ENCODE data around the gene PARD3B. TPM values are rescaled to one million over a fixed set of nuclear protein-coding genes. Genes with fewer than 3 reads are reported as not detected.

The PARD3B gene
- total and polyA plus RNA-seq, 2 of the 8 experiments (the other 6 are each of a cell fraction or from before 2014, with no cell fraction given) = 1.2 to 5.7 TPM

- TF ChIP-seq BCL11A (IDR thresholded peaks at IDR 0.05; ENCODE audit: low read depth in 2 of 2, low read length in 2 of 2) = no peak
Measured at GRCh38 chr2:205499006-205499405, 953.7 kb downstream of the PARD3B start (continued).

Data from H1 (cell line).